H9 (cell line): ENCODE data around the gene MAN2C1. TPM values are rescaled to one million over a fixed set of nuclear protein-coding genes. Genes with fewer than 3 reads are reported as not detected.

Experiments used
- DNase-seq: peaks from one replicate; pipeline ENCODE4 v3.0.0-alpha.2; 2017
- H2AFZ ChIP-seq: one replicate; pipeline ENCODE4 v1.6.1; 2013; ENCODE audit warnings: mild to moderate bottlenecking, low read length, control low read depth, moderate library complexity
- H2AK5ac ChIP-seq: 2 replicates; pipeline ENCODE4 v1.6.1; 2013; ENCODE audit warnings: low read length, control low read depth, mixed read lengths; ENCODE audit not compliant: insufficient read length
- H2BK120ac ChIP-seq: one replicate; pipeline ENCODE4 v1.6.1; 2013; ENCODE audit warnings: low read depth, mild to moderate bottlenecking, low read length, control low read depth, inconsistent platforms; ENCODE audit not compliant: poor library complexity, severe bottlenecking
- H2BK12ac ChIP-seq: 2 replicates; pipeline ENCODE4 v1.6.1; 2013; ENCODE audit warnings: low read length, control low read depth, mixed read lengths, low read depth; ENCODE audit not compliant: insufficient read length
- H2BK15ac ChIP-seq: 2 replicates; pipeline ENCODE4 v1.6.1; 2013; ENCODE audit warnings: low read depth, low read length, control low read depth
- H2BK20ac ChIP-seq: one replicate; pipeline ENCODE4 v1.6.1; 2013; ENCODE audit warnings: low read depth, mild to moderate bottlenecking, low read length, control low read depth, inconsistent platforms; ENCODE audit not compliant: poor library complexity, severe bottlenecking
- H2BK5ac ChIP-seq: 2 replicates; pipeline ENCODE4 v1.6.1; 2013; ENCODE audit warnings: low read length, control low read depth, mixed read lengths; ENCODE audit not compliant: insufficient read length
- H3K14ac ChIP-seq: 2 replicates; pipeline ENCODE4 v1.6.1; 2013; ENCODE audit warnings: low read length, control low read depth; ENCODE audit not compliant: insufficient read depth
- H3K18ac ChIP-seq: 2 replicates; pipeline ENCODE4 v1.6.1; 2013; ENCODE audit warnings: low read depth, mild to moderate bottlenecking, mixed read lengths, low read length, control low read depth; ENCODE audit not compliant: insufficient read length
- H3K23ac ChIP-seq: 2 replicates; pipeline ENCODE4 v1.6.1; 2013; ENCODE audit warnings: low read length, control low read depth, mixed read lengths, low read depth; ENCODE audit not compliant: insufficient read length
- H3K23me2 ChIP-seq: 2 replicates; pipeline ENCODE4 v1.6.1; 2013; ENCODE audit warnings: low read depth, mild to moderate bottlenecking, mixed read lengths, low read length, control low read depth; ENCODE audit not compliant: insufficient read length, poor library complexity, severe bottlenecking
- H3K27ac ChIP-seq: 2 replicates; pipeline ENCODE4 v1.5.1; 2013; ENCODE audit warnings: low read length, control low read depth, mixed read lengths, low read depth; ENCODE audit not compliant: insufficient read length
- H3K27me3 ChIP-seq: 2 replicates; pipeline ENCODE4 v1.6.1; 2013; ENCODE audit warnings: low read length, control low read depth, inconsistent platforms; ENCODE audit not compliant: insufficient read depth
- H3K4ac ChIP-seq: 2 replicates; pipeline ENCODE4 v1.6.1; 2013; ENCODE audit warnings: low read depth, mild to moderate bottlenecking, control low read depth, inconsistent platforms, low read length, moderate library complexity
- H3K4me1 ChIP-seq: 2 replicates; pipeline ENCODE4 v1.6.1; 2013; ENCODE audit warnings: low read length, control low read depth, inconsistent platforms; ENCODE audit not compliant: insufficient read depth
- H3K4me2 ChIP-seq: 2 replicates; pipeline ENCODE4 v1.6.1; 2013; ENCODE audit warnings: low read length, control low read depth, mixed read lengths; ENCODE audit not compliant: insufficient read length, insufficient read depth
- H3K56ac ChIP-seq: 2 replicates; pipeline ENCODE4 v1.6.1; 2013; ENCODE audit warnings: low read depth, mild to moderate bottlenecking, mixed read lengths, low read length, control low read depth; ENCODE audit not compliant: insufficient read length
- H3K79me1 ChIP-seq: 2 replicates; pipeline ENCODE4 v1.6.1; 2013; ENCODE audit warnings: low read depth, mild to moderate bottlenecking, moderate library complexity, low read length, control low read depth, inconsistent platforms; ENCODE audit not compliant: insufficient read depth, poor library complexity, severe bottlenecking
- H3K79me2 ChIP-seq: 2 replicates; pipeline ENCODE4 v1.6.1; 2013; ENCODE audit warnings: low read length, control low read depth, inconsistent platforms; ENCODE audit not compliant: insufficient read depth
- H3K9ac ChIP-seq: 2 replicates; pipeline ENCODE4 v1.6.1; 2013; ENCODE audit warnings: low read length, control low read depth, mixed read lengths; ENCODE audit not compliant: insufficient read length; ENCODE audit errors: extremely low read depth
- H3K9me3 ChIP-seq: one replicate; pipeline ENCODE4 v1.6.1; 2013; ENCODE audit warnings: low read depth, low read length, inconsistent platforms; ENCODE audit not compliant: control insufficient read depth
- H3T11ph ChIP-seq: one replicate; pipeline ENCODE4 v1.6.1; 2013; ENCODE audit warnings: mild to moderate bottlenecking, low read length, control low read depth, inconsistent platforms
- H4K20me1 ChIP-seq: one replicate; pipeline ENCODE4 v1.6.1; 2013; ENCODE audit not compliant: control insufficient read depth, insufficient read length, insufficient read depth
- H4K5ac ChIP-seq: 2 replicates; pipeline ENCODE4 v1.6.1; 2013; ENCODE audit warnings: low read depth, mild to moderate bottlenecking, mixed read lengths, low read length, control low read depth; ENCODE audit not compliant: insufficient read length
- H4K8ac ChIP-seq: replicated peaks from 2 replicates; pipeline ENCODE4 v1.6.1; 2013; ENCODE audit warnings: low read length, control low read depth, mixed read lengths, low read depth; ENCODE audit not compliant: insufficient read length
- H4K91ac ChIP-seq: 2 replicates; pipeline ENCODE4 v1.6.1; 2013; ENCODE audit warnings: low read depth, mild to moderate bottlenecking, moderate library complexity, mixed read lengths, low read length, control low read depth; ENCODE audit not compliant: insufficient read length
- H3K27ac Mint-ChIP-seq, 3 experiments: 2 replicates in 2 of 3; 3 replicates in 1 of 3; pipeline ENCODE4 v1.8.0; 2020 to 2021; ENCODE audit warnings: mixed read lengths in 3 of 3, mild to moderate bottlenecking in 1 of 3, moderate library complexity in 1 of 3
- H3K27me3 Mint-ChIP-seq: 2 replicates; pipeline ENCODE4 v1.8.0; 2021; ENCODE audit warnings: low read depth, mild to moderate bottlenecking, moderate library complexity, mixed read lengths
- H3K36me3 Mint-ChIP-seq, 3 experiments: 2 replicates in 2 of 3; 3 replicates in 1 of 3; pipeline ENCODE4 v1.8.0; 2020 to 2021; ENCODE audit warnings: low read depth in 3 of 3, mixed read lengths in 3 of 3; ENCODE audit not compliant: insufficient read depth in 1 of 3
- H3K4me1 Mint-ChIP-seq, 2 experiments: 2 replicates each; pipeline ENCODE4 v1.8.0; 2020; ENCODE audit warnings: mixed read lengths in 2 of 2
- H3K4me3 Mint-ChIP-seq, 2 experiments: 2 replicates in 1 of 2; 3 replicates in 1 of 2; pipeline ENCODE4 v1.8.0; 2020 to 2021; ENCODE audit warnings: mild to moderate bottlenecking in 2 of 2, mixed read lengths in 2 of 2, moderate library complexity in 1 of 2
- H3K9me3 Mint-ChIP-seq, 2 experiments: 2 replicates in 1 of 2; 3 replicates in 1 of 2; pipeline ENCODE4 v1.8.0; 2020; ENCODE audit warnings: mild to moderate bottlenecking in 2 of 2, mixed read lengths in 2 of 2, moderate library complexity in 1 of 2
- WGBS: extraction: QIAGEN DNeasy Blood & Tissue Kit; methylation state at CpG from one replicate; pipeline ENCODE4 v1.1.7; 2013; ENCODE audit warnings: missing lambda C conversion rate, low lambda C conversion rate, mixed read lengths; ENCODE audit not compliant: insufficient read length; ENCODE audit errors: extremely low coverage; 5-methylcytosine and 5-hydroxymethylcytosine counted together
- long read RNA-seq: library from polyadenylated mRNA; unstranded; transcript quantifications from one replicate; pipeline ENCODE4 v2.0.0, GENCODE V29; 2020
- total RNA-seq: library from RNA; stranded (reverse); gene quantifications from 2 replicates; pipeline ENCODE4 v1.2.1, GENCODE V29; 2021
- TF ChIP-seq, protein P1 (sequence below): fragments of 200-600 bp; sonication (generic); conservative IDR thresholded peaks from 3 replicates; pipeline ENCODE4 v1.8.0; 2021; ENCODE audit warnings: antibody characterized with exemption, mild to moderate bottlenecking

Gene MAN2C1
- total RNA-seq, result 106 and 112 TPM in 2 replicates
- long read RNA-seq, transcript MAN2C1-201 (26 exons, 3,284 nt), result major isoform, 65 of 144 reads
- long read RNA-seq, transcript MAN2C1-242 (26 exons, 3,177 nt), result minor isoform, 6 of 144 reads
- long read RNA-seq, partial matches to known transcripts, result 22 of 144 reads
- long read RNA-seq, other reads (novel, unspliced or antisense), result 50 of 144 reads

DNA sequence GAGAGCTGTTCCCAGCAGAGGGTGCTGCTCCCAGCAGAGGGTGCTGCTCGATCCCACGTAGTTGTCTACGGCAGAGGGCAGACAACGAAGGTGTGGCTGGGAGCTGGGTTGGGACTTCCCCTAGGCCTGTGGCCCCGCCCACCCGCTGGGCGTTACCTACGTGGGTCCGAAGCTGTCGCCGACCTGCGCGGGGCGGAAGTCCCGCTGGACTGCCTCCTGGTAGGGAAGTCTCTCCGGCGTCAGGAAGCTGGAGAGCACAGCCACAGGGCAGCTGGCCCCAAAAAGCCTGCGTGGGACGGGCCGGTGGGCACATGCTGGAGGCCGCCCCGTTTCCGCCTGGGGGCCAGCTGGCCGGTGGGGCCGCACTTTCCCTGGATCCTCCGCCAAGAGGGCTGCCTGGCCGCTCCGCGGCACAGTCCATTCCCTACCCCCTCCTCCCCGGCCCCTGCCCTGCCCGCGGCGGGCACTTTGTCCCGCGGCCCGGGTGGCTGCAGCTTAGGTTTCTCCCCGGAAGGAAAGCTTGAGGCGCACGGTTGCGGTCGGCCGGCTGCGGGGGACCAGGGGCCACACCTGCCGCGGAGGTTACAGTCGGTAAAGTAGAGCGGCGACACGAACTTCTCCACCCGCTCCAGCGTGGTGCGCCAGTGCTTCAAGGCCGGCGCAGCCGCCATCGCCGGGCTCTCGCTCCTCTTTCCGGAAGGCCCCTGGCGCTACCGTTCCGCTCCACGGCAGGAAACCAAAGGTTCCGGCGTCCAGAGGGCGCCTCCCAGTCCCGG lies at the start of gene MAN2C1:
TSS of gene MAN2C1 (minus strand) at position 695 of the 776 bp plus-strand sequence. CDS start at position 671, 24 bp downstream.
- DNase-seq, result peak; percentile 98
- no peak within 1 kb of the TSS for H2BK12ac ChIP-seq
- H2BK5ac ChIP-seq, result no peak within 1 kb of the TSS
- no peak within 1 kb of the TSS for H2BK15ac ChIP-seq
- no peaks in the 10 kb centered on the region for H3K79me1 ChIP-seq
- H3K79me2 ChIP-seq, result no peaks in the 10 kb centered on the region
- H3K4me3 Mint-ChIP-seq, result peak within 1 kb of the TSS; percentile 87 to 91
- no peak within 1 kb of the TSS for H3T11ph ChIP-seq
- H3K56ac ChIP-seq, result no peak within 1 kb of the TSS
- peaks cover 19 to 20% of the 10 kb centered on the region in 2 experiments for H3K4me1 Mint-ChIP-seq
- no peaks in the 10 kb centered on the region for H4K20me1 ChIP-seq
- H3K4me2 ChIP-seq, result peak within 1 kb of the TSS; percentile 69
- H3K4me1 ChIP-seq, result no peaks in the 10 kb centered on the region; the same call in 1 of the 2 replicates
- H2BK20ac ChIP-seq, result no peak within 1 kb of the TSS
- no peak within 1 kb of the TSS for H3K4ac ChIP-seq
- no peak within 1 kb of the TSS for H2AFZ ChIP-seq
- H3K9me3 Mint-ChIP-seq, result no peaks in the 10 kb centered on the region
- H3K9me3 ChIP-seq, result no peaks in the 10 kb centered on the region
- H3K27me3 ChIP-seq, result no peaks in the 10 kb centered on the region
- no peak within 1 kb of the TSS for H2BK120ac ChIP-seq
- H3K23ac ChIP-seq, result no peak within 1 kb of the TSS
- TF ChIP-seq, protein P1, sequence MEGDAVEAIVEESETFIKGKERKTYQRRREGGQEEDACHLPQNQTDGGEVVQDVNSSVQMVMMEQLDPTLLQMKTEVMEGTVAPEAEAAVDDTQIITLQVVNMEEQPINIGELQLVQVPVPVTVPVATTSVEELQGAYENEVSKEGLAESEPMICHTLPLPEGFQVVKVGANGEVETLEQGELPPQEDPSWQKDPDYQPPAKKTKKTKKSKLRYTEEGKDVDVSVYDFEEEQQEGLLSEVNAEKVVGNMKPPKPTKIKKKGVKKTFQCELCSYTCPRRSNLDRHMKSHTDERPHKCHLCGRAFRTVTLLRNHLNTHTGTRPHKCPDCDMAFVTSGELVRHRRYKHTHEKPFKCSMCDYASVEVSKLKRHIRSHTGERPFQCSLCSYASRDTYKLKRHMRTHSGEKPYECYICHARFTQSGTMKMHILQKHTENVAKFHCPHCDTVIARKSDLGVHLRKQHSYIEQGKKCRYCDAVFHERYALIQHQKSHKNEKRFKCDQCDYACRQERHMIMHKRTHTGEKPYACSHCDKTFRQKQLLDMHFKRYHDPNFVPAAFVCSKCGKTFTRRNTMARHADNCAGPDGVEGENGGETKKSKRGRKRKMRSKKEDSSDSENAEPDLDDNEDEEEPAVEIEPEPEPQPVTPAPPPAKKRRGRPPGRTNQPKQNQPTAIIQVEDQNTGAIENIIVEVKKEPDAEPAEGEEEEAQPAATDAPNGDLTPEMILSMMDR, result peak; percentile 79
- no peaks in the 10 kb centered on the region; the same call in 1 of the 2 replicates for H3K27me3 Mint-ChIP-seq
- no peak within 1 kb of the TSS for H4K91ac ChIP-seq
- peaks cover 20 to 52% (median 45%) of the 10 kb centered on the region in 3 experiments; a peak in 6 of 7 replicates for H3K36me3 Mint-ChIP-seq
- WGBS, result no CpG with 5 or more reads among the region's 67 CpGs
- peak within 1 kb of the TSS; percentile 58 for H3K9ac ChIP-seq
- peak within 1 kb of the TSS; percentile 82; the same call in 1 of the 2 replicates for H3K14ac ChIP-seq
- no peak within 1 kb of the TSS for H4K8ac ChIP-seq
- peak within 1 kb of the TSS; percentile 95 to 97 (median 96) for H3K27ac Mint-ChIP-seq
- no peak within 1 kb of the TSS for H2AK5ac ChIP-seq
- H3K27ac ChIP-seq, result no peak within 1 kb of the TSS
- no peaks in the 10 kb centered on the region for H3K23me2 ChIP-seq
- H3K18ac ChIP-seq, result peak within 1 kb of the TSS; percentile 89
- no peak within 1 kb of the TSS for H4K5ac ChIP-seq
